A549 (cell line): ENCODE measurements around the gene DSCAM.

Experiments used
- POLR2A ChIP-seq: IDR thresholded peaks from 2 replicates; pipeline ENCODE4 v1.6.1; 2012; ENCODE audit warnings: mild to moderate bottlenecking, low read length
- SMC3 ChIP-seq: fragments of >200 bp; sonication (Bioruptor Twin); formaldehyde crosslinking; IDR thresholded peaks from 3 replicates; pipeline ENCODE4 v1.6.1; 2018; ENCODE audit warnings: inconsistent platforms
- TF ChIP-seq, protein P1 (sequence below): fragments of >200 bp; sonication (Bioruptor Twin); formaldehyde crosslinking; IDR thresholded peaks from 3 replicates; pipeline ENCODE4 v1.5.1; 2016

DNA sequence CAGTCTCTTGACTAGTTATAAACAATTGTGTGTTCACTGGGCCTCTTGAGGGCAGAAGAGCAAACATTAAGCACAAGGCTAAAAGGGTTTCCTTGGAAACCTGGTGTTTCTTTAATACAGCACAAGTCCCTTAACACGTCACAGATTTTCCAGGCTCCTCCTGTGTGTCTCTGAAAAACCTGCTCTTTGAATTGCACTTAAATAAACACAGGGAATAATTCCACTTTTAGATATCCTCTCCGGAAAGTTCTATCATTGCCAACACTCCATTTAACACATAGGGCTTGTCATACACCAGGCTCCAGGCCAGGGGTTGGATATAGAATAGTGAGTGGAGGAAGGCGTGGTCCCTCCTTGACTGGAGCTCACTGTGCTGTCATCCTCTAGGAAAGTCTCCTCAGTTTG, 442.6 kb downstream of the DSCAM start:
- no peak for TF ChIP-seq POLR2A
- TF ChIP-seq, protein P1, sequence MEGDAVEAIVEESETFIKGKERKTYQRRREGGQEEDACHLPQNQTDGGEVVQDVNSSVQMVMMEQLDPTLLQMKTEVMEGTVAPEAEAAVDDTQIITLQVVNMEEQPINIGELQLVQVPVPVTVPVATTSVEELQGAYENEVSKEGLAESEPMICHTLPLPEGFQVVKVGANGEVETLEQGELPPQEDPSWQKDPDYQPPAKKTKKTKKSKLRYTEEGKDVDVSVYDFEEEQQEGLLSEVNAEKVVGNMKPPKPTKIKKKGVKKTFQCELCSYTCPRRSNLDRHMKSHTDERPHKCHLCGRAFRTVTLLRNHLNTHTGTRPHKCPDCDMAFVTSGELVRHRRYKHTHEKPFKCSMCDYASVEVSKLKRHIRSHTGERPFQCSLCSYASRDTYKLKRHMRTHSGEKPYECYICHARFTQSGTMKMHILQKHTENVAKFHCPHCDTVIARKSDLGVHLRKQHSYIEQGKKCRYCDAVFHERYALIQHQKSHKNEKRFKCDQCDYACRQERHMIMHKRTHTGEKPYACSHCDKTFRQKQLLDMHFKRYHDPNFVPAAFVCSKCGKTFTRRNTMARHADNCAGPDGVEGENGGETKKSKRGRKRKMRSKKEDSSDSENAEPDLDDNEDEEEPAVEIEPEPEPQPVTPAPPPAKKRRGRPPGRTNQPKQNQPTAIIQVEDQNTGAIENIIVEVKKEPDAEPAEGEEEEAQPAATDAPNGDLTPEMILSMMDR: no peak
- no peak for TF ChIP-seq SMC3
